ENCODE measurements around the gene PCBP4.

DNA sequence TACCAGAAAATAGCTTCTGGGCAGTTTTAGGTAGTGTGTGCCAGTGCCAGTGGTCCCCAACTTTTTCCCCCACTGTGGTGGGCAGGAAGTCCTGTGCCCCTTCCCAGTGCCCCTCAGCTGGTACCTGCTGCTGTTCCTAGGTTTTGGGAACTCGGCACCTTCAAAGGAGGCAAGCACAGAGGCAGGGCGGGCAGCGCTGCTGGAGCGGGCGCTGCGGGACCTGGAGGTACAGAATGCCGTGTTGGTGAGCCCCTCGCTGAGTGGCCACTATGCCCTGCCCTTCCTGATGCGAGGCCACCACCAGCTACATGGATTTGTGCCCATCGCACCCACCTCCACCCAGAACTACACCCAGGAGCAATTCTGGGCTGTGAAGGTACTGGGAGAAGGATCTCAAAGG, 13.0 kb upstream of the PCBP4 start:
- TF ChIP-seq, protein P1, sequence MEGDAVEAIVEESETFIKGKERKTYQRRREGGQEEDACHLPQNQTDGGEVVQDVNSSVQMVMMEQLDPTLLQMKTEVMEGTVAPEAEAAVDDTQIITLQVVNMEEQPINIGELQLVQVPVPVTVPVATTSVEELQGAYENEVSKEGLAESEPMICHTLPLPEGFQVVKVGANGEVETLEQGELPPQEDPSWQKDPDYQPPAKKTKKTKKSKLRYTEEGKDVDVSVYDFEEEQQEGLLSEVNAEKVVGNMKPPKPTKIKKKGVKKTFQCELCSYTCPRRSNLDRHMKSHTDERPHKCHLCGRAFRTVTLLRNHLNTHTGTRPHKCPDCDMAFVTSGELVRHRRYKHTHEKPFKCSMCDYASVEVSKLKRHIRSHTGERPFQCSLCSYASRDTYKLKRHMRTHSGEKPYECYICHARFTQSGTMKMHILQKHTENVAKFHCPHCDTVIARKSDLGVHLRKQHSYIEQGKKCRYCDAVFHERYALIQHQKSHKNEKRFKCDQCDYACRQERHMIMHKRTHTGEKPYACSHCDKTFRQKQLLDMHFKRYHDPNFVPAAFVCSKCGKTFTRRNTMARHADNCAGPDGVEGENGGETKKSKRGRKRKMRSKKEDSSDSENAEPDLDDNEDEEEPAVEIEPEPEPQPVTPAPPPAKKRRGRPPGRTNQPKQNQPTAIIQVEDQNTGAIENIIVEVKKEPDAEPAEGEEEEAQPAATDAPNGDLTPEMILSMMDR (IDR thresholded peaks at IDR 0.05) = no peak
- TF ChIP-seq EZH2 (IDR thresholded peaks at IDR 0.05; ENCODE audit: borderline replicate concordance, insufficient read depth, low read depth, low read length, poor library complexity, severe bottlenecking) = no peak

Data from B cell (primary cell).